SK-N-SH (cell line): ENCODE data around the gene GAB2. TPM values are rescaled to one million over a fixed set of nuclear protein-coding genes. Genes with fewer than 3 reads are reported as not detected.

Experiments used
- CTCF ChIA-PET: fragments of 300-600, 350-600 bp; formaldehyde crosslinking; extraction: SDS; loops from one replicate; lab custom pipeline; 2021; lab: Yijun Ruan, JAX
- POLR2A ChIA-PET: fragments of 350-600 bp; sonication (Branson Sonifier 250); formaldehyde crosslinking; extraction: SDS; loops from one replicate; lab custom pipeline; 2020; ENCODE audit warnings: antibody characterized with exemption, inconsistent platforms; lab: Yijun Ruan, JAX
- DNase-seq: peaks from one replicate; pipeline ENCODE4 v3.0.0; 2012
- H2AFZ ChIP-seq: fragments of 200-600 bp; sonication (generic); 2 replicates; pipeline ENCODE4 v1.8.1; 2016; ENCODE audit warnings: antibody characterized with exemption, mild to moderate bottlenecking, low read depth
- H3F3A ChIP-seq: fragments of 200-600 bp; sonication (generic); replicated peaks from 2 replicates; pipeline ENCODE3; 2016; ENCODE audit warnings: antibody characterized with exemption, mild to moderate bottlenecking; ENCODE audit not compliant: insufficient read depth
- H3K27ac ChIP-seq, 2 experiments: fragments of 200-500 bp in 1 of 2; fragments of 200-600 bp in 1 of 2; sonication (Bioruptor generic) in 1 of 2; sonication (generic), shearing (Covaris generic) in 1 of 2; 2 replicates each; pipeline versions ENCODE4 v1.5.1 to v1.6.1; 2014 to 2016; ENCODE audit warnings: low read depth in 2 of 2, inconsistent platforms in 1 of 2, low read length in 1 of 2, mild to moderate bottlenecking in 1 of 2, mixed read lengths in 1 of 2
- H3K27me3 ChIP-seq: fragments of 200-600 bp; sonication (generic), shearing (Covaris generic); 2 replicates; pipeline ENCODE4 v1.6.1; 2016; ENCODE audit warnings: mixed run types; ENCODE audit not compliant: insufficient read depth
- H3K36me3 ChIP-seq, 2 experiments: fragments of 200-500 bp in 1 of 2; fragments of 200-600 bp in 1 of 2; sonication (Bioruptor generic) in 1 of 2; sonication (generic) in 1 of 2; replicated peaks in 1 of 2; 2 replicates each; pipeline versions ENCODE3 to v1.5.1; 2014 to 2016; ENCODE audit warnings: low read length in 1 of 2, mild to moderate bottlenecking in 1 of 2; ENCODE audit not compliant: insufficient read depth in 2 of 2, control insufficient read depth in 1 of 2
- H3K4me1 ChIP-seq, 2 experiments: fragments of 200-500 bp in 1 of 2; fragments of 200-600 bp in 1 of 2; sonication (Bioruptor generic) in 1 of 2; sonication (generic), shearing (Covaris generic) in 1 of 2; 2 replicates each; pipeline versions ENCODE4 v1.5.1 to v1.6.1; 2014 to 2016; ENCODE audit warnings: low read depth in 1 of 2, low read length in 1 of 2, mixed run types in 1 of 2; ENCODE audit not compliant: insufficient read depth in 2 of 2, control insufficient read depth in 1 of 2
- H3K4me2 ChIP-seq: fragments of 200-600 bp; sonication (generic), shearing (Covaris generic); 2 replicates; pipeline ENCODE4 v1.6.1; 2017; ENCODE audit warnings: mixed run types
- H3K4me3 ChIP-seq, 2 experiments: fragments of 200-500 bp in 1 of 2; fragments of 200-600 bp in 1 of 2; sonication (Bioruptor generic) in 1 of 2; sonication (generic), shearing (Covaris generic) in 1 of 2; 2 replicates each; pipeline versions ENCODE4 v1.5.1 to v1.8.1; 2014 to 2016; ENCODE audit warnings: low read depth in 2 of 2, inconsistent platforms in 1 of 2, low read length in 1 of 2, mild to moderate bottlenecking in 1 of 2, mixed read lengths in 1 of 2, moderate library complexity in 1 of 2
- H3K79me2 ChIP-seq: fragments of 200-600 bp; sonication (generic); 2 replicates; pipeline ENCODE4 v1.8.1; 2017; ENCODE audit warnings: mild to moderate bottlenecking; ENCODE audit not compliant: insufficient read depth
- H3K9ac ChIP-seq: fragments of 200-600 bp; sonication (generic); 2 replicates; pipeline ENCODE4 v1.6.1; 2017; ENCODE audit warnings: mixed run types
- H3K9me2 ChIP-seq: fragments of 200-600 bp; sonication (generic); 2 replicates; pipeline ENCODE4 v1.6.1; 2017; ENCODE audit warnings: mixed run types
- H3K9me3 ChIP-seq: fragments of 200-600 bp; sonication (generic); 2 replicates; pipeline ENCODE4 v1.6.1; 2017; ENCODE audit warnings: mixed run types, mild to moderate bottlenecking, moderate library complexity
- H4K20me1 ChIP-seq: fragments of 200-600 bp; sonication (generic); 2 replicates; pipeline ENCODE4 v1.6.1; 2017; ENCODE audit warnings: mild to moderate bottlenecking, mixed run types; ENCODE audit not compliant: insufficient read depth
- CHD2 ChIP-seq: fragments of 150-350 bp; IDR thresholded peaks from 2 replicates; pipeline ENCODE4 v1.6.1; 2018; ENCODE audit warnings: low read length; ENCODE audit not compliant: partially characterized antibody
- CTCF ChIP-seq: fragments of 200-600 bp; sonication (generic); IDR thresholded peaks from 2 replicates; pipeline ENCODE4 v1.6.1; 2017; ENCODE audit warnings: antibody characterized with exemption, mild to moderate bottlenecking, moderate library complexity
- ELF1 ChIP-seq: IDR thresholded peaks from 2 replicates; pipeline ENCODE4 v1.4.0; 2012
- EP300 ChIP-seq, 2 experiments: IDR thresholded peaks; 2 replicates each; pipeline versions ENCODE4 v1.4.0 to v1.6.1; 2012; ENCODE audit warnings: borderline replicate concordance in 1 of 2, low read depth in 1 of 2, low read length in 1 of 2
- EZH2phosphoT487 ChIP-seq: fragments of 200-600 bp; sonication (generic); IDR thresholded peaks from 2 replicates; pipeline ENCODE4 v1.6.1; 2017; ENCODE audit warnings: low read depth, mixed run types, mild to moderate bottlenecking, antibody characterized with exemption, moderate library complexity, borderline replicate concordance
- GABPA ChIP-seq: IDR thresholded peaks from 2 replicates; pipeline ENCODE4 v1.4.0; 2012; ENCODE audit warnings: low read depth, mild to moderate bottlenecking
- IRF3 ChIP-seq: fragments of 150-350 bp; IDR thresholded peaks from 2 replicates; pipeline ENCODE4 v1.6.1; 2016; ENCODE audit warnings: mild to moderate bottlenecking, low read depth, low read length
- MAX ChIP-seq: IDR thresholded peaks from 2 replicates; pipeline ENCODE4 v1.4.0; 2012; ENCODE audit warnings: low read depth
- MEF2A ChIP-seq: IDR thresholded peaks from 2 replicates; pipeline ENCODE4 v1.4.0; 2012; ENCODE audit warnings: low read depth, borderline replicate concordance
- MXI1 ChIP-seq: IDR thresholded peaks from 2 replicates; pipeline ENCODE4 v1.6.1; 2012; ENCODE audit warnings: mild to moderate bottlenecking, low read depth, low read length, improper control_type of control experiment
- NFIC ChIP-seq: IDR thresholded peaks from 2 replicates; pipeline ENCODE4 v1.4.0; 2012; ENCODE audit warnings: borderline replicate concordance
- NRF1 ChIP-seq: IDR thresholded peaks from 2 replicates; pipeline ENCODE4 v1.6.1; 2012; ENCODE audit warnings: low read depth, mild to moderate bottlenecking, low read length
- PBX3 ChIP-seq: IDR thresholded peaks from 2 replicates; pipeline ENCODE4; 2012
- RAD21 ChIP-seq: IDR thresholded peaks from 2 replicates; pipeline ENCODE4 v1.6.1; 2012; ENCODE audit warnings: mild to moderate bottlenecking, low read length
- RCOR1 ChIP-seq: fragments of 150-350 bp; IDR thresholded peaks from 2 replicates; pipeline ENCODE4 v1.6.1; 2017; ENCODE audit warnings: antibody characterized with exemption, low read length
- RXRA ChIP-seq: IDR thresholded peaks from 2 replicates; pipeline ENCODE4 v1.4.0; 2012; ENCODE audit warnings: low read depth, mild to moderate bottlenecking, borderline replicate concordance
- USF1 ChIP-seq: IDR thresholded peaks from 2 replicates; pipeline ENCODE4 v1.4.0; 2012; ENCODE audit warnings: low read depth, borderline replicate concordance
- YY1 ChIP-seq: IDR thresholded peaks from 2 replicates; pipeline ENCODE4 v1.4.0; 2012; ENCODE audit warnings: low read depth, mild to moderate bottlenecking
- WGBS: methylation state at CpG from one replicate; pipeline ENCODE4 v1.1.6; 2017; ENCODE audit warnings: low lambda C conversion rate; 5-methylcytosine and 5-hydroxymethylcytosine counted together
- polyA plus RNA-seq, 3 experiments: library from polyadenylated mRNA; depleted of rRNA; stranded (reverse); fragments of >200 nt; gene quantifications; 2 replicates each; pipeline ENCODE4 v1.2.3, GENCODE V29; 2012
- TF ChIP-seq, protein P1 (sequence below): IDR thresholded peaks from 2 replicates; pipeline ENCODE4 v1.4.0; 2012; ENCODE audit warnings: low read depth, borderline replicate concordance
- TF ChIP-seq, protein P2 (sequence below): IDR thresholded peaks from 2 replicates; pipeline ENCODE4 v1.6.1; 2012; ENCODE audit warnings: mild to moderate bottlenecking, low read depth, low read length, moderate library complexity

Gene GAB2
- polyA plus RNA-seq, 1 of the 3 experiments (the other 2 are of a cell fraction) = 5.6 TPM

- CTCF ChIA-PET = interaction anchor here (1.6 to 6.3 kb wide), 3 partner anchors 9 to 138 kb away, joined by 3 to 39 read pairs (median 21); partner anchors contain the start of gene GAB2
- no peak overlapping the region for H3K4me2 ChIP-seq
- no peak overlapping the region for H3K9ac ChIP-seq
- H3K4me1 ChIP-seq = peaks cover 21 to 52% of the 10 kb centered on the region in 2 experiments
- no peaks in the 10 kb centered on the region for H3K9me2 ChIP-seq
- TF ChIP-seq NRF1 (no peak), PBX3 (no peak), YY1 (no peak), CTCF (no peak), EP300 (IDR thresholded peaks at IDR 0.05; ENCODE audit: borderline replicate concordance in 1 of 2, low read depth in 1 of 2, low read length in 1 of 2) (no peak), RXRA (no peak), NFIC (no peak), RCOR1 (no peak), MAX (no peak), MXI1 (no peak), ELF1 (no peak), IRF3 (no peak), GABPA (no peak), RAD21 (no peak), USF1 (no peak), MEF2A (no peak), EZH2phosphoT487 (no peak), CHD2 (no peak)
- TF ChIP-seq, protein P1, sequence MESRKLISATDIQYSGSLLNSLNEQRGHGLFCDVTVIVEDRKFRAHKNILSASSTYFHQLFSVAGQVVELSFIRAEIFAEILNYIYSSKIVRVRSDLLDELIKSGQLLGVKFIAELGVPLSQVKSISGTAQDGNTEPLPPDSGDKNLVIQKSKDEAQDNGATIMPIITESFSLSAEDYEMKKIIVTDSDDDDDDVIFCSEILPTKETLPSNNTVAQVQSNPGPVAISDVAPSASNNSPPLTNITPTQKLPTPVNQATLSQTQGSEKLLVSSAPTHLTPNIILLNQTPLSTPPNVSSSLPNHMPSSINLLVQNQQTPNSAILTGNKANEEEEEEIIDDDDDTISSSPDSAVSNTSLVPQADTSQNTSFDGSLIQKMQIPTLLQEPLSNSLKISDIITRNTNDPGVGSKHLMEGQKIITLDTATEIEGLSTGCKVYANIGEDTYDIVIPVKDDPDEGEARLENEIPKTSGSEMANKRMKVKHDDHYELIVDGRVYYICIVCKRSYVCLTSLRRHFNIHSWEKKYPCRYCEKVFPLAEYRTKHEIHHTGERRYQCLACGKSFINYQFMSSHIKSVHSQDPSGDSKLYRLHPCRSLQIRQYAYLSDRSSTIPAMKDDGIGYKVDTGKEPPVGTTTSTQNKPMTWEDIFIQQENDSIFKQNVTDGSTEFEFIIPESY = no peak
- TF ChIP-seq, protein P2, sequence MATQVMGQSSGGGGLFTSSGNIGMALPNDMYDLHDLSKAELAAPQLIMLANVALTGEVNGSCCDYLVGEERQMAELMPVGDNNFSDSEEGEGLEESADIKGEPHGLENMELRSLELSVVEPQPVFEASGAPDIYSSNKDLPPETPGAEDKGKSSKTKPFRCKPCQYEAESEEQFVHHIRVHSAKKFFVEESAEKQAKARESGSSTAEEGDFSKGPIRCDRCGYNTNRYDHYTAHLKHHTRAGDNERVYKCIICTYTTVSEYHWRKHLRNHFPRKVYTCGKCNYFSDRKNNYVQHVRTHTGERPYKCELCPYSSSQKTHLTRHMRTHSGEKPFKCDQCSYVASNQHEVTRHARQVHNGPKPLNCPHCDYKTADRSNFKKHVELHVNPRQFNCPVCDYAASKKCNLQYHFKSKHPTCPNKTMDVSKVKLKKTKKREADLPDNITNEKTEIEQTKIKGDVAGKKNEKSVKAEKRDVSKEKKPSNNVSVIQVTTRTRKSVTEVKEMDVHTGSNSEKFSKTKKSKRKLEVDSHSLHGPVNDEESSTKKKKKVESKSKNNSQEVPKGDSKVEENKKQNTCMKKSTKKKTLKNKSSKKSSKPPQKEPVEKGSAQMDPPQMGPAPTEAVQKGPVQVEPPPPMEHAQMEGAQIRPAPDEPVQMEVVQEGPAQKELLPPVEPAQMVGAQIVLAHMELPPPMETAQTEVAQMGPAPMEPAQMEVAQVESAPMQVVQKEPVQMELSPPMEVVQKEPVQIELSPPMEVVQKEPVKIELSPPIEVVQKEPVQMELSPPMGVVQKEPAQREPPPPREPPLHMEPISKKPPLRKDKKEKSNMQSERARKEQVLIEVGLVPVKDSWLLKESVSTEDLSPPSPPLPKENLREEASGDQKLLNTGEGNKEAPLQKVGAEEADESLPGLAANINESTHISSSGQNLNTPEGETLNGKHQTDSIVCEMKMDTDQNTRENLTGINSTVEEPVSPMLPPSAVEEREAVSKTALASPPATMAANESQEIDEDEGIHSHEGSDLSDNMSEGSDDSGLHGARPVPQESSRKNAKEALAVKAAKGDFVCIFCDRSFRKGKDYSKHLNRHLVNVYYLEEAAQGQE = no peak
- DNase-seq = no peak
- no peaks in the 10 kb centered on the region for H3K36me3 ChIP-seq
- H3K4me3 ChIP-seq = no peak overlapping the region
- H3K27ac ChIP-seq = peak overlapping the region in 1 of 2 experiments; percentile 100; a peak in 2 of 4 replicates
- POLR2A ChIA-PET = no interaction called here
- no peak overlapping the region for H2AFZ ChIP-seq
- no peaks in the 10 kb centered on the region for H3K79me2 ChIP-seq
- H3K27me3 ChIP-seq = no peaks in the 10 kb centered on the region
- no peaks in the 10 kb centered on the region for H3F3A ChIP-seq
- no peaks in the 10 kb centered on the region for H3K9me3 ChIP-seq
- H4K20me1 ChIP-seq = no peaks in the 10 kb centered on the region
- 84% methylated on average over 1 of the region's 1 CpG for WGBS
These were observed 9.2 kb upstream of the GAB2 start for GRCh38 chr11:78426845-78427244.
